Cardiac muscle cell (in vitro differentiated cells and primary cell): ENCODE results near the gene MIF4GD. TPM values are rescaled to one million over a fixed set of nuclear protein-coding genes. Genes with fewer than 3 reads are reported as not detected.
"Not testable (repeated sequence)": the region's sequence is repeated elsewhere in the genome, so short reads cannot be mapped to it uniquely, and the experiment has no call there.

Experiments
- DNase-seq, 2 donors: peaks; one replicate each; pipeline versions ENCODE4 v3.0.0 to v3.0.0-alpha.2; 2010 to 2017; ENCODE audit warnings: low read depth in 1 of 2, low spot score in 1 of 2
- H3K27ac ChIP-seq: fragments of 200-600 bp; sonication (generic); 2 replicates; pipeline ENCODE4 v1.5.1; 2016
- H3K27me3 ChIP-seq: fragments of 200-600 bp; sonication (generic); 2 replicates; pipeline ENCODE4 v1.6.0; 2016; ENCODE audit warnings: control low read depth
- H3K36me3 ChIP-seq: fragments of 200-600 bp; sonication (generic); 2 replicates; pipeline ENCODE4 v1.5.1; 2016; ENCODE audit warnings: control low read depth
- H3K4me1 ChIP-seq: fragments of 200-600 bp; sonication (generic); 2 replicates; pipeline ENCODE4 v1.8.1; 2017; ENCODE audit warnings: low read depth, mild to moderate bottlenecking, mixed run types
- H3K4me3 ChIP-seq: fragments of 200-600 bp; sonication (generic); 2 replicates; pipeline ENCODE4 v1.5.1; 2016; ENCODE audit warnings: mild to moderate bottlenecking
- H3K9me3 ChIP-seq: fragments of 200-600 bp; sonication (generic); 2 replicates; pipeline ENCODE4 v1.5.1; 2017; ENCODE audit warnings: low read depth, mild to moderate bottlenecking, control low read depth
- polyA plus RNA-seq: library from polyadenylated mRNA; unstranded; fragments of >200 nt; fragmentation: Nextera tagmentation; extraction: Ambion mirVana; gene quantifications from 2 replicates; pipeline ENCODE4 v1.2.1, GENCODE V29; 2016
- total RNA-seq: library from RNA; depleted of rRNA; stranded (reverse); fragments of >200 nt; gene quantifications from 2 replicates; pipeline ENCODE4 v1.2.3, GENCODE V29; 2016
- TF ChIP-seq, protein P1 (sequence below): IDR thresholded peaks from 2 replicates; pipeline ENCODE4 v1.5.1; 2012; ENCODE audit warnings: low read depth, mild to moderate bottlenecking, low read length

MIF4GD gene
- total and polyA plus RNA-seq, 2 experiments from 2014 or later: 35.6 to 75.8 TPM

DNA sequence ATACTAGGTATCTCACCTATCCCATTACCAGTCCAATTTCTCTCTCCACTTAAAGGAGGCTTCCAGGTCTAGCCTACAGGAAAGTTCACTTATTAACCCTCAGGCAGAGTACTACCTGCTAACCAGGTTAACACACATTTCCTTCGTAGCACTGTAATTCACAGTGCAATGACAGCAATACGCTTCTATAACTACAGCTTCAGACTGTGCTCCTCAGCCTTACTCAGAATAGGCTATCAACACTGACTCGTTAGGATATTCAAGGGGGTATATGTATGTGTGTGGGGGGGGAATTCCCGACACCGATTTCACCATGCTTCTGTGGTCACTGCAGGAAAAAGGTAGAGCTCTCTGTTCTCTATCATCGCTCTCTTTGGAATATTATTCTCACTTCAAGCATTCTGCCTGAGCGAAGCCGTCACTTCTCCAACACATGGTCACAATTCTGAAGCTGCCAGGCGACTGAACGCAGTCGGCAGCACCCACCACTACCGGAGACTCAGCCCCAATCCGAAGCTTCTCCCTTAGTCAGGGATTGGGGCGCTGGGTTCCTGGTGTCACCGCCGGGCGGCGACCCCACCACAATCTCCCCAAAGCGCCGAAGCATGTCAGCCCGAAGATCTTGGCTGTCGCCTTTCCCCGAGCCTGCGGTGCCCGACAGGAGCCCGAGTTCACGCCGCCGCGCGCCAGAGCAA, 10.2 kb downstream of the MIF4GD start:
- H3K36me3 ChIP-seq: peaks cover 3% of the 10 kb centered on the region
- H3K27me3 ChIP-seq: no peaks in the 10 kb centered on the region
- peaks cover 14% of the 10 kb centered on the region for H3K4me1 ChIP-seq
- H3K4me3 ChIP-seq: peak overlapping the region; percentile 91
- no peaks in the 10 kb centered on the region for H3K9me3 ChIP-seq
- TF ChIP-seq, protein P1, sequence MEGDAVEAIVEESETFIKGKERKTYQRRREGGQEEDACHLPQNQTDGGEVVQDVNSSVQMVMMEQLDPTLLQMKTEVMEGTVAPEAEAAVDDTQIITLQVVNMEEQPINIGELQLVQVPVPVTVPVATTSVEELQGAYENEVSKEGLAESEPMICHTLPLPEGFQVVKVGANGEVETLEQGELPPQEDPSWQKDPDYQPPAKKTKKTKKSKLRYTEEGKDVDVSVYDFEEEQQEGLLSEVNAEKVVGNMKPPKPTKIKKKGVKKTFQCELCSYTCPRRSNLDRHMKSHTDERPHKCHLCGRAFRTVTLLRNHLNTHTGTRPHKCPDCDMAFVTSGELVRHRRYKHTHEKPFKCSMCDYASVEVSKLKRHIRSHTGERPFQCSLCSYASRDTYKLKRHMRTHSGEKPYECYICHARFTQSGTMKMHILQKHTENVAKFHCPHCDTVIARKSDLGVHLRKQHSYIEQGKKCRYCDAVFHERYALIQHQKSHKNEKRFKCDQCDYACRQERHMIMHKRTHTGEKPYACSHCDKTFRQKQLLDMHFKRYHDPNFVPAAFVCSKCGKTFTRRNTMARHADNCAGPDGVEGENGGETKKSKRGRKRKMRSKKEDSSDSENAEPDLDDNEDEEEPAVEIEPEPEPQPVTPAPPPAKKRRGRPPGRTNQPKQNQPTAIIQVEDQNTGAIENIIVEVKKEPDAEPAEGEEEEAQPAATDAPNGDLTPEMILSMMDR: no peak
- H3K27ac ChIP-seq: peak overlapping the region; percentile 99
- DNase-seq: peak in 1 of 2 donors; percentile 29

DNA sequence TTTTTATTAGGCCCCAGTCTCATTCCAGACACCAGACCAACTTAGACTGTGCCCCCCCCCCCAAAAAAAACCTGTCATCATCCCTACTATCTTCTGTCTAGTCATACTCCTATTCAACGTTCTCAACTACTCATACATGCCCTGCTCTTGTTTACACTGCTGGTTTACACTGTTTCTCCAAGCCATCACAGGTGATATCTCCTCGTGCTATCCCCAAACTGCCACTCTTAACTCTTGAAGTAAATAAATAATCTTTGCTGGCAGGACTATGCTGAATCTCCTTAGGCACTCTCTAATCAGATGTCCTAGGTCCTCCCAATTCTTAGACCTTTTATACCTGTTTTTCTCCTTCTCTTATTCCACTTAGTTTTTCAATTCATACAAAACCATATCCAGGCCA, 13.8 kb downstream of the MIF4GD start:
- not testable (repeated sequence) for H3K27me3 ChIP-seq, H3K4me3 ChIP-seq, H3K9me3 ChIP-seq, H3K4me1 ChIP-seq, H3K27ac ChIP-seq, DNase-seq, H3K36me3 ChIP-seq

DNA sequence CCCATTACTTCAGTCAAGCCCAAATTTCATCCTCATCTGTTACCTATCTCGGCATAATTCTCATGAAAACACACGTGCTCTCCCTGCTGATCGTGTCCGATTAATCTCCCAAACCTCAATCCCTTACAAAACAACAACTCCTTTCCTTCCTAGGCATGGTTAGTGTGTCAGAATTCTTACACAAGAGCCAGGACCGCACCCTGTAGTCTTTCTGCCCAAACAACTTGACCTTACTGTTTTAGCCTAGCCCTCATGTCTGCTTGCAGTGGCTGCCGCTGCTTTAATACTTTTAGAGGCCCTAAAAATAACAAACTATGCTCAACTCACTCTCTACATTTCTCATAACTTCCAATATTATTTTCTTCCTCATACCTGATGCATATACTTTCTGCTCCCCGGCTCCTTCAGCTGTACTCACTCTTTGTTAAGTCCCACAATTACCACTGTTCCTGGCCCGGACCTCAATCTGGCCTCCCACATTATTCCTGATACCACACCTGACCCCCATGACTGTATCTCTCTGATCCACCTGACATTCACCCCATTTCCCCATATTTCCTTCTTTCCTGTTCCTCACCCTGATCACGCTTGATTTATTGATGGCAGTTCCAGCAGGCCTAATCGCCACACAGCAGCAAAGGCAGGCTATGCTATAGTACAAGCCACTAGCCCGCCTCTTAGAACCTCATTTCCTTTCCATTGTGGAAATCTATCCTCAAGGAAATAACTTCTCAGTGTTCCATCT, 14.9 kb downstream of the MIF4GD start:
- not testable (repeated sequence) for H3K4me3 ChIP-seq, H3K9me3 ChIP-seq, DNase-seq, H3K4me1 ChIP-seq, H3K27me3 ChIP-seq, H3K36me3 ChIP-seq, H3K27ac ChIP-seq

DNA sequence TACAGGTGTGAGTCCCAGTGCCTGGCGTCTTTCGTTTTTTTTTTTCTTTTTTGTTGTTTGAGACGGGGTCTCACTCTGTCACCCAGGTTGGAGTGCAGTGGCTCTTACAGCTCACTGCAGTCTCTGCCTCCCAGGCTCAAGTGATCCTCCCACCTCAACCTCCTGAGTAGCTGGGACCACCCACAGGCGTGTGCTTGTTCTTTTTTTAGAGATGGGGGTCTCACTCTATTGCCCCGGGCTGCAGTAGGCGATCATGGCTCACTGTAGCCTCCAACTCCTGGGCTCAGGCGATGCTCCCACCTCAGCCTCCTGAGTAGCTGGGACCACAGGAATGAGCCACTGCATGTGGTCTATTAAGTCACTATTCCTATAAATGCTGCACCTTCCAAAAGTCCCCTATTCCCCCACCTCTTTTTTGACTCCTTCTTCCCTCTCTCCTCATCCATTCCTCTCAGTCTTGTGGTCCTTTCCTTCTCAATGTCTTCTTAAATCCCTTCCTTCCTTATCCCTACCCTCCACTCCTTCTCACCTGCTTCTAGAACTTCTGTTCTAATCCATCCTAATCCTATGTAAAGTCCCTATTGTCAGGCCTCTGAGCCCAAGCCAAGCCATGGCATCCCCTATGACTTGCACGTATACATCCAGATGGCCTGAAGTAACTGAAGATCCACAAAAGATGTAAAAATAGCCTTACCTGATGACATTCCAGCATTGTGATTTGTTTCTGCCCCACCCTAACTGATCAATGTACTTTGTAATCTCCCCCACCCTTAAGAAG, 18.8 kb downstream of the MIF4GD start:
- H3K27me3 ChIP-seq: no peaks in the 10 kb centered on the region
- DNase-seq: no peak
- H3K4me3 ChIP-seq: no peak overlapping the region
- no peaks in the 10 kb centered on the region for H3K36me3 ChIP-seq
- no peaks in the 10 kb centered on the region for H3K9me3 ChIP-seq
- H3K4me1 ChIP-seq: no peaks in the 10 kb centered on the region
- H3K27ac ChIP-seq: no peak overlapping the region
- TF ChIP-seq, protein P1: no peak

DNA sequence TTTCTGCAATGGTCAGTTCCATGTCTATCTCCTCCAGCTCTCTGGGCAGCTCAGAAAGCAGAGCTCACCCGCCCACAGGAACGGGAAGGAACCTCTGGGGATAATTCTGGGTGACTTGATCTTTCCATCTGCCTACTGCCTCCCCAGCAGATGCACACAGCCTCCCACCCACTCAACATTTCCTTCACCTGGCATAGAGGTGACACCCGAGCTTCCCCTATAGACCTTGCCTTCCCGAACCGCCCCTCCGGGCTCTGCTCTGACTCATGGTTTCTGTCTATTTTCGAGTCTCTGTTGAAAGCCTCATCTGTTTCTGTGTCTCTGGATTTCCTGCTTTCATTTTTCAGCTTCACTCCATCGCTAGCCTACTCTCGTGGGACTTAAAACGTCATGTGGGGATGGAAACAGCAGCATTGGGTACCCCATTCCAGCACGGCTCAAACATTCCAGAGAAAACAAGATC, 21.0 kb downstream of the MIF4GD start:
- Histone ChIP-seq H3K9me3 (no peaks in the 10 kb centered on the region), H3K36me3 (peaks cover 8% of the 10 kb centered on the region), H3K4me1 (no peaks in the 10 kb centered on the region), H3K27ac (no peak overlapping the region), H3K4me3 (no peak overlapping the region), H3K27me3 (no peaks in the 10 kb centered on the region)
- TF ChIP-seq, protein P1: no peak
- peak in 1 of 2 donors; percentile 70 for DNase-seq

DNA sequence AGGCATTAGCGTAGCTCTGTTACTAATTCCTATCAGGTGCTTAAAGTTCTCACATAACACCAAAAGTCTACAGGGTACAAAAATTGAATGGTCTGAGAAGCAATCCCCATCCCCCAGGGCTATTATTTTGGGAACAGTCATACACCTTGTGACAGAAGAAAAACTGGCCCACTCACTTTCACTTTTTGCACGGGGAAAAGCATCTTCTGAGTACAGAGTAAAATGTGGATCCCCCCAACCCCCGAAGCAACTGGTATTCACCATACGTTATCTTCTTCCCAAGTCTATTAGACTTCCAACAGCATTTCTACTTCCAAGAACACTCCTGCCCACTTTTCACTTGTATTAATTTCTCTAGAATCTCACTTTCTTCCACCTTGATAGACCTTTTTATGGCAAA, 21.5 kb downstream of the MIF4GD start:
- H3K4me3 ChIP-seq: no peak overlapping the region
- H3K9me3 ChIP-seq: no peaks in the 10 kb centered on the region
- no peak overlapping the region for H3K27ac ChIP-seq
- TF ChIP-seq, protein P1: no peak
- H3K4me1 ChIP-seq: no peaks in the 10 kb centered on the region
- no peaks in the 10 kb centered on the region for H3K27me3 ChIP-seq
- H3K36me3 ChIP-seq: peaks cover 13% of the 10 kb centered on the region
- no peak for DNase-seq
